HEK293 (cell line): ENCODE results near the gene FBXW5.

Source experiments
- CTCF ChIA-PET: fragments of 350-600 bp; formaldehyde crosslinking; extraction: SDS; loops from one replicate; lab custom pipeline; 2021; ENCODE audit warnings: antibody characterized with exemption; lab: Yijun Ruan, JAX
- POLR2A ChIA-PET: fragments of 300-600 bp; formaldehyde crosslinking; extraction: SDS; loops from one replicate; lab custom pipeline; 2020; ENCODE audit warnings: antibody characterized with exemption, inconsistent platforms; lab: Yijun Ruan, JAX
- H3K27ac ChIP-seq: fragments of 200-500 bp; sonication (Bioruptor generic); 2 replicates; pipeline ENCODE4 v1.5.1; 2014; ENCODE audit warnings: low read depth, low read length, control low read depth, inconsistent platforms; ENCODE audit errors: extremely low read depth
- H3K36me3 ChIP-seq, 2 experiments: fragments of 200-500 bp in 1 of 2; sonication (Bioruptor generic) in 1 of 2; 1 replicate in 1 of 2; 2 replicates in 1 of 2; pipeline ENCODE4 v1.5.1; 2014 to 2017; ENCODE audit warnings: inconsistent platforms in 2 of 2, low read length in 2 of 2; ENCODE audit not compliant: control insufficient read depth in 2 of 2, insufficient read depth in 1 of 2
- H3K4me1 ChIP-seq: fragments of 200-500 bp; sonication (Bioruptor generic); 2 replicates; pipeline ENCODE4 v1.5.1; 2014; ENCODE audit warnings: mild to moderate bottlenecking, low read length, inconsistent platforms; ENCODE audit not compliant: control insufficient read depth, insufficient read depth
- H3K4me3 ChIP-seq: 2 replicates; pipeline ENCODE4 v1.5.1; 2011; ENCODE audit warnings: low read depth, mild to moderate bottlenecking, control low read depth, low read length, moderate library complexity
- H3K9me3 ChIP-seq: fragments of 200-500 bp; sonication (Bioruptor generic); 2 replicates; pipeline ENCODE4 v1.5.1; 2014; ENCODE audit warnings: low read depth, low read length, inconsistent platforms; ENCODE audit not compliant: control insufficient read depth, insufficient read depth
- KLF17 ChIP-seq: fragments of 450-650 bp; formaldehyde crosslinking; IDR thresholded peaks from 2 replicates; pipeline ENCODE4 v1.5.1; 2016; ENCODE audit warnings: missing biosample characterization, missing genetic modification characterization
- MYNN ChIP-seq: fragments of 450-650 bp; formaldehyde crosslinking; IDR thresholded peaks from 2 replicates; pipeline ENCODE4 v1.5.1; 2016; ENCODE audit warnings: missing biosample characterization, missing genetic modification characterization, borderline replicate concordance
- PATZ1 ChIP-seq: fragments of 450-650 bp; formaldehyde crosslinking; IDR thresholded peaks from 2 replicates; pipeline ENCODE4 v1.5.1; 2016; ENCODE audit warnings: missing biosample characterization, missing genetic modification characterization
- PRDM10 ChIP-seq: fragments of 450-650 bp; formaldehyde crosslinking; IDR thresholded peaks from 2 replicates; pipeline ENCODE4 v1.5.1; 2016; ENCODE audit warnings: missing biosample characterization, missing genetic modification characterization
- SP3 ChIP-seq: fragments of 450-650 bp; formaldehyde crosslinking; IDR thresholded peaks from 2 replicates; pipeline ENCODE4 v1.5.1; 2016; ENCODE audit warnings: missing biosample characterization, missing genetic modification characterization
- ZEB2 ChIP-seq: fragments of 450-650 bp; formaldehyde crosslinking; IDR thresholded peaks from 2 replicates; pipeline ENCODE4 v1.5.1; 2016; ENCODE audit warnings: missing biosample characterization, missing genetic modification characterization
- ZNF114 ChIP-seq: fragments of 450-650 bp; formaldehyde crosslinking; IDR thresholded peaks from 2 replicates; pipeline ENCODE4 v1.5.0; 2017; ENCODE audit warnings: missing biosample characterization, missing genetic modification characterization
- ZNF426 ChIP-seq: fragments of 450-650 bp; formaldehyde crosslinking; IDR thresholded peaks from 2 replicates; pipeline ENCODE4 v1.5.1; 2017; ENCODE audit warnings: missing biosample characterization, missing genetic modification characterization, mild to moderate bottlenecking, inconsistent platforms, moderate library complexity
- ZNF433 ChIP-seq: fragments of 450-650 bp; formaldehyde crosslinking; IDR thresholded peaks from 2 replicates; pipeline ENCODE4 v1.5.1; 2016; ENCODE audit warnings: missing biosample characterization, missing genetic modification characterization, low read depth
- ZNF510 ChIP-seq: fragments of 450-650 bp; formaldehyde crosslinking; IDR thresholded peaks from 2 replicates; pipeline ENCODE4 v1.5.1; 2018; ENCODE audit warnings: mild to moderate bottlenecking, missing genetic modification characterization, missing biosample characterization; ENCODE audit not compliant: insufficient replicate concordance
- ZNF585B ChIP-seq: fragments of 450-650 bp; formaldehyde crosslinking; IDR thresholded peaks from 2 replicates; pipeline ENCODE4 v1.5.1; 2016; ENCODE audit warnings: missing biosample characterization, missing genetic modification characterization
- ZNF704 ChIP-seq: fragments of 450-650 bp; formaldehyde crosslinking; IDR thresholded peaks from 2 replicates; pipeline ENCODE4 v1.5.1; 2016; ENCODE audit warnings: missing biosample characterization, missing genetic modification characterization
- ZNF777 ChIP-seq: fragments of 450-650 bp; formaldehyde crosslinking; IDR thresholded peaks from 2 replicates; pipeline ENCODE4 v1.5.1; 2017; ENCODE audit warnings: missing biosample characterization, missing genetic modification characterization, borderline replicate concordance
- ZNF830 ChIP-seq: fragments of 450-650 bp; IDR thresholded peaks from 2 replicates; pipeline ENCODE4 v1.5.0; 2018; ENCODE audit warnings: missing biosample characterization, missing genetic modification characterization, low read depth, mild to moderate bottlenecking, moderate library complexity
- TF ChIP-seq, protein P1 (sequence below): fragments of 450-650 bp; formaldehyde crosslinking; IDR thresholded peaks from 2 replicates; pipeline ENCODE4 v1.5.1; 2016; ENCODE audit warnings: missing biosample characterization, missing genetic modification characterization
- TF ChIP-seq, protein P2 (sequence below): fragments of 450-650 bp; IDR thresholded peaks from 2 replicates; pipeline ENCODE4 v1.5.1; 2018; ENCODE audit warnings: missing biosample characterization, mild to moderate bottlenecking, missing genetic modification characterization
- TF ChIP-seq, protein P3 (sequence below): fragments of 450-650 bp; IDR thresholded peaks from 2 replicates; pipeline ENCODE4 v1.5.1; 2018; ENCODE audit warnings: missing biosample characterization, missing genetic modification characterization
- TF ChIP-seq, protein P4 (sequence below): fragments of 450-650 bp; formaldehyde crosslinking; IDR thresholded peaks from 2 replicates; pipeline ENCODE4 v1.5.1; 2016; ENCODE audit warnings: missing biosample characterization, missing genetic modification characterization
- TF ChIP-seq, protein P5 (sequence below): fragments of 450-650 bp; formaldehyde crosslinking; IDR thresholded peaks from 2 replicates; pipeline ENCODE4 v1.5.1; 2017; ENCODE audit warnings: missing biosample characterization, missing genetic modification characterization

FBXW5 gene

GRCh38 chr9:136952876-136953770 is 8.6 kb upstream of the FBXW5 start:
- Histone ChIP-seq H3K27ac (no peak overlapping the region), H3K4me1 (no peaks in the 10 kb centered on the region; the same call in 1 of the 2 replicates), H3K36me3 (no peaks in the 10 kb centered on the region), H3K9me3 (no peaks in the 10 kb centered on the region), H3K4me3 (no peak overlapping the region)
- ChIA-PET POLR2A (interaction anchor here (0.6 kb wide), 1 partner anchor 14 kb away, joined by 4 read pairs; no protein-coding TSS in a partner anchor), CTCF (interaction anchor here (1.0 to 1.6 kb wide), 2 partner anchors 39 to 82 kb away, joined by 4 to 6 read pairs; partner anchors contain the start of gene PAXX)
- TF ChIP-seq, protein P1, sequence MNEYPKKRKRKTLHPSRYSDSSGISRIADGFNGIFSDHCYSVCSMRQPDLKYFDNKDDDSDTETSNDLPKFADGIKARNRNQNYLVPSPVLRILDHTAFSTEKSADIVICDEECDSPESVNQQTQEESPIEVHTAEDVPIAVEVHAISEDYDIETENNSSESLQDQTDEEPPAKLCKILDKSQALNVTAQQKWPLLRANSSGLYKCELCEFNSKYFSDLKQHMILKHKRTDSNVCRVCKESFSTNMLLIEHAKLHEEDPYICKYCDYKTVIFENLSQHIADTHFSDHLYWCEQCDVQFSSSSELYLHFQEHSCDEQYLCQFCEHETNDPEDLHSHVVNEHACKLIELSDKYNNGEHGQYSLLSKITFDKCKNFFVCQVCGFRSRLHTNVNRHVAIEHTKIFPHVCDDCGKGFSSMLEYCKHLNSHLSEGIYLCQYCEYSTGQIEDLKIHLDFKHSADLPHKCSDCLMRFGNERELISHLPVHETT (tag by site-specific recombination): no peak
- TF ChIP-seq PATZ1 (tag by site-specific recombination) (no peak), ZNF426 (tag by site-specific recombination) (no peak), ZNF777 (tag by site-specific recombination) (no peak), MYNN (tag by site-specific recombination) (no peak), ZNF510 (tag by site-specific recombination) (no peak), ZNF114 (no peak), ZNF433 (tag by site-specific recombination) (no peak), ZNF830 (tag by site-specific recombination) (no peak), ZNF704 (no peak), SP3 (tag by site-specific recombination) (no peak), ZEB2 (tag by site-specific recombination) (no peak), PRDM10 (tag by site-specific recombination) (no peak), ZNF585B (tag by site-specific recombination) (no peak), KLF17 (no peak)
- TF ChIP-seq, protein P2, sequence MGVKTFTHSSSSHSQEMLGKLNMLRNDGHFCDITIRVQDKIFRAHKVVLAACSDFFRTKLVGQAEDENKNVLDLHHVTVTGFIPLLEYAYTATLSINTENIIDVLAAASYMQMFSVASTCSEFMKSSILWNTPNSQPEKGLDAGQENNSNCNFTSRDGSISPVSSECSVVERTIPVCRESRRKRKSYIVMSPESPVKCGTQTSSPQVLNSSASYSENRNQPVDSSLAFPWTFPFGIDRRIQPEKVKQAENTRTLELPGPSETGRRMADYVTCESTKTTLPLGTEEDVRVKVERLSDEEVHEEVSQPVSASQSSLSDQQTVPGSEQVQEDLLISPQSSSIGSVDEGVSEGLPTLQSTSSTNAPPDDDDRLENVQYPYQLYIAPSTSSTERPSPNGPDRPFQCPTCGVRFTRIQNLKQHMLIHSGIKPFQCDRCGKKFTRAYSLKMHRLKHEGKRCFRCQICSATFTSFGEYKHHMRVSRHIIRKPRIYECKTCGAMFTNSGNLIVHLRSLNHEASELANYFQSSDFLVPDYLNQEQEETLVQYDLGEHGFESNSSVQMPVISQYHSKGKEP (tag by site-specific recombination): no peak
- TF ChIP-seq, protein P3, sequence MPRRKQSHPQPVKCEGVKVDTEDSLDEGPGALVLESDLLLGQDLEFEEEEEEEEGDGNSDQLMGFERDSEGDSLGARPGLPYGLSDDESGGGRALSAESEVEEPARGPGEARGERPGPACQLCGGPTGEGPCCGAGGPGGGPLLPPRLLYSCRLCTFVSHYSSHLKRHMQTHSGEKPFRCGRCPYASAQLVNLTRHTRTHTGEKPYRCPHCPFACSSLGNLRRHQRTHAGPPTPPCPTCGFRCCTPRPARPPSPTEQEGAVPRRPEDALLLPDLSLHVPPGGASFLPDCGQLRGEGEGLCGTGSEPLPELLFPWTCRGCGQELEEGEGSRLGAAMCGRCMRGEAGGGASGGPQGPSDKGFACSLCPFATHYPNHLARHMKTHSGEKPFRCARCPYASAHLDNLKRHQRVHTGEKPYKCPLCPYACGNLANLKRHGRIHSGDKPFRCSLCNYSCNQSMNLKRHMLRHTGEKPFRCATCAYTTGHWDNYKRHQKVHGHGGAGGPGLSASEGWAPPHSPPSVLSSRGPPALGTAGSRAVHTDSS (tag by site-specific recombination): no peak
- TF ChIP-seq, protein P4, sequence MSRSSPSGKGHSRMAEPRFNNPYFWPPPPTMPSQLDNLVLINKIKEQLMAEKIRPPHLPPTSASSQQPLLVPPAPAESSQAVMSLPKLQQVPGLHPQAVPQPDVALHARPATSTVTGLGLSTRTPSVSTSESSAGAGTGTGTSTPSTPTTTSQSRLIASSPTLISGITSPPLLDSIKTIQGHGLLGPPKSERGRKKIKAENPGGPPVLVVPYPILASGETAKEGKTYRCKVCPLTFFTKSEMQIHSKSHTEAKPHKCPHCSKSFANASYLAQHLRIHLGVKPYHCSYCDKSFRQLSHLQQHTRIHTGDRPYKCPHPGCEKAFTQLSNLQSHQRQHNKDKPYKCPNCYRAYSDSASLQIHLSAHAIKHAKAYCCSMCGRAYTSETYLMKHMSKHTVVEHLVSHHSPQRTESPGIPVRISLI (tag by site-specific recombination): no peak
- TF ChIP-seq, protein P5, sequence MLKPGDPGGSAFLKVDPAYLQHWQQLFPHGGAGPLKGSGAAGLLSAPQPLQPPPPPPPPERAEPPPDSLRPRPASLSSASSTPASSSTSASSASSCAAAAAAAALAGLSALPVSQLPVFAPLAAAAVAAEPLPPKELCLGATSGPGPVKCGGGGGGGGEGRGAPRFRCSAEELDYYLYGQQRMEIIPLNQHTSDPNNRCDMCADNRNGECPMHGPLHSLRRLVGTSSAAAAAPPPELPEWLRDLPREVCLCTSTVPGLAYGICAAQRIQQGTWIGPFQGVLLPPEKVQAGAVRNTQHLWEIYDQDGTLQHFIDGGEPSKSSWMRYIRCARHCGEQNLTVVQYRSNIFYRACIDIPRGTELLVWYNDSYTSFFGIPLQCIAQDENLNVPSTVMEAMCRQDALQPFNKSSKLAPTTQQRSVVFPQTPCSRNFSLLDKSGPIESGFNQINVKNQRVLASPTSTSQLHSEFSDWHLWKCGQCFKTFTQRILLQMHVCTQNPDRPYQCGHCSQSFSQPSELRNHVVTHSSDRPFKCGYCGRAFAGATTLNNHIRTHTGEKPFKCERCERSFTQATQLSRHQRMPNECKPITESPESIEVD (tag by site-specific recombination): no peak
